HEK293 (cell line): ENCODE results near the gene PRDX2.
"Not testable (repeated sequence)": the region's sequence is repeated elsewhere in the genome, so short reads cannot be mapped to it uniquely, and the experiment has no call there.

Source experiments
- CTCF ChIA-PET: fragments of 350-600 bp; formaldehyde crosslinking; extraction: SDS; loops from one replicate; lab custom pipeline; 2021; ENCODE audit warnings: antibody characterized with exemption; lab: Yijun Ruan, JAX
- POLR2A ChIA-PET: fragments of 300-600 bp; formaldehyde crosslinking; extraction: SDS; loops from one replicate; lab custom pipeline; 2020; ENCODE audit warnings: antibody characterized with exemption, inconsistent platforms; lab: Yijun Ruan, JAX
- H3K27ac ChIP-seq: fragments of 200-500 bp; sonication (Bioruptor generic); 2 replicates; pipeline ENCODE4 v1.5.1; 2014; ENCODE audit warnings: low read depth, low read length, control low read depth, inconsistent platforms; ENCODE audit errors: extremely low read depth
- H3K36me3 ChIP-seq, 2 experiments: fragments of 200-500 bp in 1 of 2; sonication (Bioruptor generic) in 1 of 2; 1 replicate in 1 of 2; 2 replicates in 1 of 2; pipeline ENCODE4 v1.5.1; 2014 to 2017; ENCODE audit warnings: inconsistent platforms in 2 of 2, low read length in 2 of 2; ENCODE audit not compliant: control insufficient read depth in 2 of 2, insufficient read depth in 1 of 2
- H3K4me1 ChIP-seq: fragments of 200-500 bp; sonication (Bioruptor generic); 2 replicates; pipeline ENCODE4 v1.5.1; 2014; ENCODE audit warnings: mild to moderate bottlenecking, low read length, inconsistent platforms; ENCODE audit not compliant: control insufficient read depth, insufficient read depth
- H3K4me3 ChIP-seq: 2 replicates; pipeline ENCODE4 v1.5.1; 2011; ENCODE audit warnings: low read depth, mild to moderate bottlenecking, control low read depth, low read length, moderate library complexity
- H3K9me3 ChIP-seq: fragments of 200-500 bp; sonication (Bioruptor generic); 2 replicates; pipeline ENCODE4 v1.5.1; 2014; ENCODE audit warnings: low read depth, low read length, inconsistent platforms; ENCODE audit not compliant: control insufficient read depth, insufficient read depth
- KLF1 ChIP-seq: fragments of 450-650 bp; formaldehyde crosslinking; IDR thresholded peaks from 2 replicates; pipeline ENCODE4 v1.5.1; 2016; ENCODE audit warnings: missing biosample characterization, missing genetic modification characterization
- KLF8 ChIP-seq: fragments of 450-650 bp; formaldehyde crosslinking; IDR thresholded peaks from 2 replicates; pipeline ENCODE4 v1.5.1; 2016; ENCODE audit warnings: missing biosample characterization, missing genetic modification characterization
- PRDM4 ChIP-seq: fragments of 450-650 bp; formaldehyde crosslinking; IDR thresholded peaks from 2 replicates; pipeline ENCODE4 v1.5.1; 2017; ENCODE audit warnings: missing biosample characterization, missing genetic modification characterization
- PRDM6 ChIP-seq: fragments of 450-650 bp; formaldehyde crosslinking; IDR thresholded peaks from 2 replicates; pipeline ENCODE4 v1.5.1; 2017; ENCODE audit warnings: missing biosample characterization, missing genetic modification characterization
- REPIN1 ChIP-seq: fragments of 450-650 bp; formaldehyde crosslinking; IDR thresholded peaks from 2 replicates; pipeline ENCODE4 v1.5.1; 2017; ENCODE audit warnings: missing biosample characterization, missing genetic modification characterization, low read depth
- REST ChIP-seq: fragments of 450-650 bp; formaldehyde crosslinking; IDR thresholded peaks from 2 replicates; pipeline ENCODE4 v1.5.1; 2016; ENCODE audit warnings: missing biosample characterization, missing genetic modification characterization
- TRIM28 ChIP-seq: IDR thresholded peaks from 2 replicates; pipeline ENCODE4 v1.6.1; 2011; ENCODE audit warnings: low read length, control low read depth, borderline replicate concordance
- ZBTB20 ChIP-seq: fragments of 450-650 bp; formaldehyde crosslinking; IDR thresholded peaks from 2 replicates; pipeline ENCODE4 v1.5.1; 2016; ENCODE audit warnings: missing biosample characterization, missing genetic modification characterization
- ZNF121 ChIP-seq: fragments of 450-650 bp; formaldehyde crosslinking; IDR thresholded peaks from 2 replicates; pipeline ENCODE4 v1.5.1; 2016; ENCODE audit warnings: missing biosample characterization, missing genetic modification characterization
- ZNF148 ChIP-seq: fragments of 450-650 bp; formaldehyde crosslinking; IDR thresholded peaks from 2 replicates; pipeline ENCODE4 v1.5.0; 2017; ENCODE audit warnings: missing biosample characterization, missing genetic modification characterization, borderline replicate concordance
- ZNF248 ChIP-seq: fragments of 450-650 bp; formaldehyde crosslinking; IDR thresholded peaks from 2 replicates; pipeline ENCODE4 v1.5.1; 2017; ENCODE audit warnings: missing biosample characterization, missing genetic modification characterization
- ZNF560 ChIP-seq: fragments of 450-650 bp; formaldehyde crosslinking; IDR thresholded peaks from 2 replicates; pipeline ENCODE4 v1.5.1; 2017; ENCODE audit warnings: missing biosample characterization, missing genetic modification characterization, borderline replicate concordance
- ZNF792 ChIP-seq: fragments of 450-650 bp; formaldehyde crosslinking; IDR thresholded peaks from 2 replicates; pipeline ENCODE4 v1.5.1; 2016; ENCODE audit warnings: missing biosample characterization, missing genetic modification characterization
- ZNF837 ChIP-seq: fragments of 450-650 bp; formaldehyde crosslinking; IDR thresholded peaks from 2 replicates; pipeline ENCODE4 v1.5.1; 2016; ENCODE audit warnings: missing biosample characterization, missing genetic modification characterization
- ZNF843 ChIP-seq: fragments of 450-650 bp; formaldehyde crosslinking; IDR thresholded peaks from 2 replicates; pipeline ENCODE4 v1.5.1; 2016; ENCODE audit warnings: missing biosample characterization, missing genetic modification characterization
- TF ChIP-seq, protein P1 (sequence below): fragments of 450-650 bp; formaldehyde crosslinking; IDR thresholded peaks from 2 replicates; pipeline ENCODE4 v1.5.1; 2016; ENCODE audit warnings: missing biosample characterization, missing genetic modification characterization

The PRDX2 gene

GRCh38 chr19:12797607-12798006 lies 4.0 kb downstream of the PRDX2 start:
- peaks cover 14 to 29% of the 10 kb centered on the region in 2 experiments; a peak in 2 of 3 replicates for H3K36me3 ChIP-seq
- TF ChIP-seq, protein P1, sequence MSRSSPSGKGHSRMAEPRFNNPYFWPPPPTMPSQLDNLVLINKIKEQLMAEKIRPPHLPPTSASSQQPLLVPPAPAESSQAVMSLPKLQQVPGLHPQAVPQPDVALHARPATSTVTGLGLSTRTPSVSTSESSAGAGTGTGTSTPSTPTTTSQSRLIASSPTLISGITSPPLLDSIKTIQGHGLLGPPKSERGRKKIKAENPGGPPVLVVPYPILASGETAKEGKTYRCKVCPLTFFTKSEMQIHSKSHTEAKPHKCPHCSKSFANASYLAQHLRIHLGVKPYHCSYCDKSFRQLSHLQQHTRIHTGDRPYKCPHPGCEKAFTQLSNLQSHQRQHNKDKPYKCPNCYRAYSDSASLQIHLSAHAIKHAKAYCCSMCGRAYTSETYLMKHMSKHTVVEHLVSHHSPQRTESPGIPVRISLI (tag by site-specific recombination): 0 out of 2 replicates have a peak, but pooled peaks have one; percentile 15
- H3K4me3 ChIP-seq, H3K27ac ChIP-seq, H3K4me1 ChIP-seq, H3K9me3 ChIP-seq: not testable (repeated sequence)
- CTCF ChIA-PET: interaction anchor here (0.6 to 16.5 kb wide), 8 partner anchors 8 to 460 kb away, joined by 3 to 386 read pairs (median 6); partner anchors contain the start of genes HOOK2 and RNASEH2A
- POLR2A ChIA-PET: interaction anchor here (0.7 to 1.2 kb wide), 4 partner anchors 10 to 37 kb away, joined by 4 to 7 read pairs (median 6); no protein-coding TSS in a partner anchor

DNA sequence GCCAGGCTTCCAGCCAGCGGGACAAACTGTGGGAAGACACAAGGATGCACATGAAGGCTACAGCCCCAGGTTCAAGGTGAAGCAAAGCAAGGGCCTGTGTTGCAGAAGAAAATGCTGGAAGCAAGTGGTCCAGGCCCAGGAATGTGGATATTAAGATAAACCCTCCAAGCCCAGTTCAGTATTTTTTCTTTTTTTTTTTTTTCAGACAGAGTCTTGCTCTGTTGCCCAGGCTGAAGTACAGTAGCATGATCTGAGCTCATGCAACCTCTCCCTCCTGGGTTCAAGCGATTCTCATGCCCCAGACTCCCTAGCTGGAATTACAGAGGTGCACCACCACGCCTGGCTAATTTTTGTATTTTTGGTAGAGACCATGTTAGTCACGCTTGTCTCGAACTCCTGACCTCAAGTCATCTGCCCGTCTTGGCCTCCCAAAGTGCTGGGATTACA lies 4.4 kb downstream of the PRDX2 start:
- Histone ChIP-seq H3K9me3 (no peaks in the 10 kb centered on the region), H3K4me1 (peaks cover 4% of the 10 kb centered on the region), H3K36me3 (peaks cover 14 to 29% of the 10 kb centered on the region in 2 experiments; a peak in 2 of 3 replicates), H3K27ac (no peak overlapping the region), H3K4me3 (no peak overlapping the region)
- ChIA-PET POLR2A (interaction anchor here (0.7 to 1.1 kb wide), 3 partner anchors 9 to 36 kb away, joined by 5 to 7 read pairs (median 7); no protein-coding TSS in a partner anchor), CTCF (interaction anchor here (0.5 to 16.5 kb wide), 14 partner anchors 9 to 1046 kb away, joined by 3 to 386 read pairs (median 6); partner anchors contain the start of genes HOOK2 and RNASEH2A)
- TF ChIP-seq ZBTB20 (tag by site-specific recombination) (peak; percentile 60; the same call in 1 of the 2 replicates), PRDM6 (tag by site-specific recombination) (no peak), ZNF121 (tag by site-specific recombination) (peak; percentile 79; the same call in 1 of the 2 replicates)

- Histone ChIP-seq H3K9me3 (no peaks in the 10 kb centered on the region), H3K27ac (no peak overlapping the region), H3K36me3 (peaks cover 14 to 29% of the 10 kb centered on the region in 2 experiments; a peak in 2 of 3 replicates), H3K4me3 (no peak overlapping the region), H3K4me1 (peaks cover 4% of the 10 kb centered on the region)
- ChIA-PET POLR2A (interaction anchor here (0.6 to 2.6 kb wide), 8 partner anchors 8 to 126 kb away, joined by 3 to 12 read pairs (median 6); partner anchors contain the start of gene RNASEH2A), CTCF (interaction anchor here (0.5 to 16.5 kb wide), 34 partner anchors 9 to 1047 kb away, joined by 3 to 386 read pairs (median 4); partner anchors contain the start of genes BEST2, HOOK2 and RNASEH2A)
- TF ChIP-seq TRIM28: no peak
- no peak for TF ChIP-seq ZNF148 (tag by site-specific recombination)
- peak; percentile 80 for TF ChIP-seq PRDM4
- no peak for TF ChIP-seq REPIN1
- no peak for TF ChIP-seq ZNF248 (tag by site-specific recombination)
- TF ChIP-seq ZNF837: no peak
- no peak for TF ChIP-seq ZNF843 (tag by site-specific recombination)
- TF ChIP-seq KLF8 (tag by site-specific recombination): peak; percentile 21; the same call in 1 of the 2 replicates
- no peak for TF ChIP-seq ZNF560 (tag by site-specific recombination)
- no peak for TF ChIP-seq REST (tag by site-specific recombination)
- peak; percentile 86 for TF ChIP-seq KLF1 (tag by site-specific recombination)
- no peak for TF ChIP-seq ZNF792 (tag by site-specific recombination)
Measured at GRCh38 chr19:12796146-12797071, 5.2 kb downstream of the PRDX2 start.
